Neuronal stem cell (in vitro differentiated cells): ENCODE data around the gene KRTAP4-7.
"Not testable (repeated sequence)": the region's sequence is repeated elsewhere in the genome, so short reads cannot be mapped to it uniquely, and the experiment has no call there.

Experiments used
- DNase-seq: peaks from one replicate; pipeline ENCODE4 v3.0.0-alpha.2; 2013; ENCODE audit warnings: low spot score
- H2AFZ ChIP-seq: one replicate; pipeline ENCODE4 v1.6.1; 2013; ENCODE audit warnings: mild to moderate bottlenecking, low read length, inconsistent platforms
- H2AK5ac ChIP-seq: 2 replicates; pipeline ENCODE4 v1.6.1; 2013; ENCODE audit warnings: low read depth, mild to moderate bottlenecking, inconsistent platforms, low read length, moderate library complexity, mixed read lengths
- H2BK120ac ChIP-seq: 2 replicates; pipeline ENCODE4 v1.6.1; 2013; ENCODE audit warnings: low read depth, mild to moderate bottlenecking, inconsistent platforms, low read length, moderate library complexity, mixed read lengths
- H2BK12ac ChIP-seq: one replicate; pipeline ENCODE4 v1.6.1; 2013; ENCODE audit warnings: low read length, inconsistent platforms
- H2BK15ac ChIP-seq: 2 replicates; pipeline ENCODE4 v1.6.1; 2013; ENCODE audit warnings: mild to moderate bottlenecking, low read length, inconsistent platforms, mixed read lengths
- H2BK5ac ChIP-seq: one replicate; pipeline ENCODE4 v1.6.1; 2013; ENCODE audit warnings: inconsistent platforms, mild to moderate bottlenecking, low read length, moderate library complexity
- H3K14ac ChIP-seq: one replicate; pipeline ENCODE4 v1.6.1; 2013; ENCODE audit warnings: low read length, inconsistent platforms
- H3K18ac ChIP-seq: 2 replicates; pipeline ENCODE4 v1.6.1; 2013; ENCODE audit warnings: low read length, inconsistent platforms
- H3K23ac ChIP-seq: 2 replicates; pipeline ENCODE4 v1.6.1; 2013; ENCODE audit warnings: low read depth, mild to moderate bottlenecking, mixed read lengths, low read length, inconsistent platforms; ENCODE audit not compliant: poor library complexity
- H3K27ac ChIP-seq: replicated peaks from 3 replicates; pipeline ENCODE4 v1.5.1; 2013; ENCODE audit warnings: low read length, inconsistent platforms
- H3K27me3 ChIP-seq, 3 experiments: 2 replicates each; pipeline ENCODE4 v1.6.1; 2013; ENCODE audit warnings: low read length in 3 of 3, mild to moderate bottlenecking in 2 of 3, inconsistent platforms in 1 of 3, low read depth in 1 of 3, mixed read lengths in 1 of 3, moderate library complexity in 1 of 3; ENCODE audit not compliant: control insufficient read depth in 3 of 3, insufficient read depth in 3 of 3
- H3K36me3 ChIP-seq, 2 donors: replicated peaks in 1 of 2; 2 replicates each; pipeline ENCODE4 v1.6.1; 2013; ENCODE audit warnings: low read length in 2 of 2; ENCODE audit not compliant: control insufficient read depth in 2 of 2, insufficient read depth in 2 of 2
- H3K4ac ChIP-seq: 2 replicates; pipeline ENCODE4 v1.6.1; 2013; ENCODE audit warnings: inconsistent platforms, mild to moderate bottlenecking, low read length, moderate library complexity
- H3K4me1 ChIP-seq, 2 donors: 1 replicate in 1 of 2; 2 replicates in 1 of 2; pipeline ENCODE4 v1.6.1; 2013; ENCODE audit warnings: low read length in 2 of 2, low read depth in 1 of 2; ENCODE audit not compliant: control insufficient read depth in 2 of 2, insufficient read depth in 1 of 2
- H3K4me2 ChIP-seq: one replicate; pipeline ENCODE4 v1.6.1; 2013; ENCODE audit warnings: mild to moderate bottlenecking, low read length, inconsistent platforms; ENCODE audit not compliant: insufficient read depth, poor library complexity, severe bottlenecking
- H3K4me3 ChIP-seq, 2 donors: 2 replicates each; pipeline ENCODE4 v1.5.1; 2013; ENCODE audit warnings: low read length in 2 of 2, mild to moderate bottlenecking in 2 of 2, inconsistent platforms in 1 of 2, moderate library complexity in 1 of 2
- H3K79me1 ChIP-seq: one replicate; pipeline ENCODE4 v1.6.1; 2013; ENCODE audit warnings: low read depth, mild to moderate bottlenecking, inconsistent platforms, low read length, moderate library complexity
- H3K9ac ChIP-seq: one replicate; pipeline ENCODE4 v1.6.1; 2013; ENCODE audit warnings: mild to moderate bottlenecking, low read depth, low read length, inconsistent platforms; ENCODE audit not compliant: poor library complexity
- H3K9me3 ChIP-seq, 2 donors: replicated peaks in 1 of 2; 2 replicates each; pipeline versions ENCODE3 to v1.6.1; 2013; ENCODE audit warnings: low read length in 2 of 2, mild to moderate bottlenecking in 2 of 2, inconsistent platforms in 1 of 2, low read depth in 1 of 2, mixed read lengths in 1 of 2, moderate library complexity in 1 of 2; ENCODE audit not compliant: control insufficient read depth in 2 of 2, insufficient read depth in 1 of 2
- H4K8ac ChIP-seq: one replicate; pipeline ENCODE4 v1.6.1; 2013; ENCODE audit warnings: low read depth, mild to moderate bottlenecking, inconsistent platforms, low read length, moderate library complexity
- H4K91ac ChIP-seq: one replicate; pipeline ENCODE4 v1.6.1; 2013; ENCODE audit warnings: low read length, low read depth, mild to moderate bottlenecking, inconsistent platforms; ENCODE audit not compliant: poor library complexity
- WGBS, 2 donors: extraction: QIAGEN DNeasy Blood & Tissue Kit; methylation state at CpG; one replicate each; pipeline ENCODE4 v1.1.7; 2013; ENCODE audit warnings: missing lambda C conversion rate in 2 of 2, mixed read lengths in 1 of 2; ENCODE audit not compliant: insufficient read length in 2 of 2, insufficient replicate concordance in 1 of 2; ENCODE audit errors: extremely low coverage in 2 of 2; 5-methylcytosine and 5-hydroxymethylcytosine counted together

Gene KRTAP4-7

DNA sequence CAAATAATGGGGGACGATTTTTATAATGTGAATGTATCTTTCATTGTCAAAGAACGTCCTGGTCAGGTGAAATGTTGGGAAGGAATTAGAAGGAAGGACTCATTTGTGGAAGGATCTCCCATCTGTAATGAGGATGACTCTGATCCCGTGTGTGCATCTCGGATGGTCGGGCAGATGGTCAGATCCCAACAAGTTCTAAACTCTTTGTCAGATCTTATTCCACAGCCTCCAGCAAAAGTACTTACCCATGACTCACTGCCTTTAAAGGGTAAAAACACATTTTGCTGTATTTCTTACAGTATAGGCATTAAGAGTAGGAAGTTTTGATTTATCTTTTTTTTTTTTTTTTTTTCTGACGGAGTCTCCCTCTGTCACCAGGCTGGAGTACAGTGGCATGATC, 14.5 kb downstream of the KRTAP4-7 start:
- H3K18ac ChIP-seq, result no peak overlapping the region
- no peak overlapping the region for H4K8ac ChIP-seq
- no peak overlapping the region for H2BK12ac ChIP-seq
- H2BK15ac ChIP-seq, result no peak overlapping the region
- H3K4me1 ChIP-seq, result peaks cover 0 to 2% of the 10 kb centered on the region in 2 donors
- H2BK120ac ChIP-seq, result no peak overlapping the region
- no peak overlapping the region for H3K9ac ChIP-seq
- no peak overlapping the region for H3K27ac ChIP-seq
- H3K23ac ChIP-seq, result no peak overlapping the region
- H3K4ac ChIP-seq, result no peak overlapping the region
- no peak overlapping the region for H3K14ac ChIP-seq
- no peak for DNase-seq
- no CpG with 5 or more reads among the region's 6 CpGs for WGBS, 2 donors
- no peak overlapping the region for H2BK5ac ChIP-seq
- H4K91ac ChIP-seq, result no peak overlapping the region
- no peaks in the 10 kb centered on the region for H3K79me1 ChIP-seq
- H3K9me3 ChIP-seq, result peaks cover 0 to 3% of the 10 kb centered on the region in 2 donors
- no peak overlapping the region for H2AFZ ChIP-seq
- H3K4me3 ChIP-seq, result no peak overlapping the region
- no peak overlapping the region for H2AK5ac ChIP-seq
- H3K36me3 ChIP-seq, result no peaks in the 10 kb centered on the region
- no peak overlapping the region for H3K4me2 ChIP-seq
- H3K27me3 ChIP-seq, result no peaks in the 10 kb centered on the region

- not testable (repeated sequence) for H3K4me3 ChIP-seq, H3K27me3 ChIP-seq, H2AFZ ChIP-seq, H3K4ac ChIP-seq, H2BK5ac ChIP-seq, H2BK12ac ChIP-seq, H3K4me2 ChIP-seq, H4K91ac ChIP-seq, H3K23ac ChIP-seq, H3K18ac ChIP-seq, H3K4me1 ChIP-seq, H4K8ac ChIP-seq, H2BK15ac ChIP-seq, H3K9ac ChIP-seq, H3K79me1 ChIP-seq, H3K36me3 ChIP-seq, DNase-seq, H2BK120ac ChIP-seq, H3K27ac ChIP-seq, H3K9me3 ChIP-seq, H2AK5ac ChIP-seq, H3K14ac ChIP-seq
- WGBS, 2 donors, result no CpG with 5 or more reads among the region's 7 CpGs
Measured at GRCh38 chr17:41099682-41100480, 15.9 kb downstream of the KRTAP4-7 start.

DNA sequence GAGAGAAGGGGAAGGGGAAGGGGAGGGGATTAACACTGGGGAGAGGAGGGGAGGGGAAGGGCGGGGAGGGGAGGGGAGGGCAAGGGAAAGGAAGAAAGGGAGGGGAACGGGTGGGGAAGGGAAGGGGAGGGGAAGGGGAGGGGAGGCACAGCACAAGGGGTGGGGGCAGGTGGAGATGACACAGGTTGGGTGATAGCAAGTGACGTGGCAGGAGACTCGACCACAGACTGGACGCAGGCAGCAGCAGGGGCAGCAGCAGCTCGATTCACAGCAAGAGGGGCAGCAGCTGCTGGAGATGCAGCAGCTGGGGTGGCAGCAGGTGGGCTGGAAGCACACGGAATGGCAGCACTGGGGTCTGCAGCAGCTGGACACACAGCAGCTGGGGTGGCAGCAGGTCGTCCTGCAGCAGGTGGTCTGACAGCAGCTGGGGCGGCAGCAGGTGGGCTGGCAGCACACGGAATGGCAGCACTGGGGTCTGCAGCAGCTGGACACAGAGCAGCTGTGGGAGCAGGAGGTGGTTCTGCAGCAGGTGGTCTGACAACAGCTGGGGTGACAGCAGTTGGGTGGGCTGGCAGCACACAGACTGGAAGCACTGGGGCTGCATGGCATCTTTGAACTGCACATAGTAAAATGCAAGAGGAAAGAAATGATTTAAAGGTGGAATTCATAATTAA, 17.8 kb downstream of the KRTAP4-7 start, which contains the start of gene KRTAP4-16:
KRTAP4-16 (minus strand) TSS at position 624 of the 674 bp plus-strand sequence; CDS start at position 624, 0 bp downstream.
- Histone ChIP-seq H3K14ac (peak within 1 kb of the TSS; percentile 71), H3K27me3 (no peaks in the 10 kb centered on the region), H2AK5ac (peak within 1 kb of the TSS; percentile 71), H2BK15ac (peak within 1 kb of the TSS; percentile 38), H4K8ac (peak within 1 kb of the TSS; percentile 82), H3K18ac (peak within 1 kb of the TSS; percentile 85), H2AFZ (no peak within 1 kb of the TSS), H3K79me1 (no peaks in the 10 kb centered on the region), H3K4me1 (peaks cover 0 to 2% of the 10 kb centered on the region in 2 donors), H2BK5ac (no peak within 1 kb of the TSS), H3K9ac (peak within 1 kb of the TSS; percentile 60), H3K9me3 (no peaks in the 10 kb centered on the region), H3K23ac (peak within 1 kb of the TSS; percentile 68), H2BK12ac (peak within 1 kb of the TSS; percentile 58), H3K4me3 (no peak within 1 kb of the TSS), H4K91ac (no peak within 1 kb of the TSS), H3K27ac (no peak within 1 kb of the TSS), H3K4me2 (no peak within 1 kb of the TSS), H3K4ac (no peak within 1 kb of the TSS), H3K36me3 (no peaks in the 10 kb centered on the region), H2BK120ac (no peak within 1 kb of the TSS)
- WGBS, 2 donors, result no CpG with 5 or more reads among the region's 10 CpGs
- DNase-seq, result no peak

DNA sequence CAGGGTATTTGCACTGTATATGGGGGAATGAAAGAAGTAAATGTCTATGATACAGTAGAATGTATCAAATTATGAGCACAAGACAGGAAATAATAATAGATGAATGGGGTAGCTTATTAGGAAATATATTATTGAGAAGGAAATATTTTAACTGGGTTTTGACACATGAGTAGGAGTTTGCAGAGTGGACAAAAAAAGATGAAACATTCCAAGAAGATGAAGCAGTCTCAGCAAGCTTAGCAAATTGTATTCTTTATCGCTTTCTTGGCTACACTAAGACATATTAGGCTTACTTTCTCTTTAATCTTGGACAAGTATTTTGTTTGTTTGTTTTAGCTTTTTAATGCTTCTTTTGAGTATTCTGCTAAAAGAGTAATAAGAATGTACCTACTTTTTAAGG, 19.9 kb downstream of the KRTAP4-7 start:
- WGBS, 2 donors, result no CpG with 5 or more reads among the region's 1 CpG
- Histone ChIP-seq H4K8ac (no peak overlapping the region), H3K27ac (no peak overlapping the region), H3K4me1 (peaks cover 0 to 2% of the 10 kb centered on the region in 2 donors), H2BK15ac (no peak overlapping the region), H2AK5ac (no peak overlapping the region), H3K4ac (no peak overlapping the region), H3K79me1 (no peaks in the 10 kb centered on the region), H3K4me2 (no peak overlapping the region), H2BK5ac (no peak overlapping the region), H2AFZ (no peak overlapping the region), H3K27me3 (no peaks in the 10 kb centered on the region), H3K23ac (no peak overlapping the region), H3K9ac (no peak overlapping the region), H2BK120ac (no peak overlapping the region), H3K4me3 (no peak overlapping the region), H3K36me3 (no peaks in the 10 kb centered on the region), H2BK12ac (no peak overlapping the region), H3K9me3 (no peaks in the 10 kb centered on the region), H3K14ac (no peak overlapping the region), H3K18ac (no peak overlapping the region), H4K91ac (no peak overlapping the region)
- DNase-seq, result no peak
